ENCODE data around the gene SCGB1C1. TPM values are rescaled to one million over a fixed set of nuclear protein-coding genes. Genes with fewer than 3 reads are reported as not detected.

Gene SCGB1C1
- total and polyA plus RNA-seq, 4 donors, result not detected

- H3K4me1 ChIP-seq (ENCODE audit: control insufficient read depth in 5 of 5, insufficient read depth in 5 of 5, low read length in 5 of 5), result peaks cover 0 to 18% (median 10%) of the 10 kb centered on the region in 5 donors
- no peak overlapping the region for H3K4me3 ChIP-seq
- 88% methylated on average over 4 of the region's 4 CpGs for WGBS, 2 donors
- no peak overlapping the region for H3K9ac ChIP-seq (ENCODE audit: insufficient read depth in 1 of 2, low read length in 2 of 2)
- H3K36me3 ChIP-seq (ENCODE audit: control insufficient read depth in 4 of 4, insufficient read depth in 4 of 4, low read length in 4 of 4), result peaks cover 11 to 52% (median 47%) of the 10 kb centered on the region in 4 donors
- ATAC-seq (ENCODE audit: insufficient read depth, low FRiP score) (no peak), DNase-seq (no peak)
- no peak overlapping the region for H3K27ac ChIP-seq (ENCODE audit: low read depth in 1 of 2, low read length in 1 of 2)
- no peaks in the 10 kb centered on the region for H3K27me3 ChIP-seq (ENCODE audit: control insufficient read depth in 3 of 3, insufficient read depth in 3 of 3, low read length in 2 of 3)
- no peaks in the 10 kb centered on the region for H3K9me3 ChIP-seq (ENCODE audit: control insufficient read depth in 4 of 4, insufficient read depth in 3 of 4, low read length in 3 of 4)
- TF ChIP-seq, protein P1, sequence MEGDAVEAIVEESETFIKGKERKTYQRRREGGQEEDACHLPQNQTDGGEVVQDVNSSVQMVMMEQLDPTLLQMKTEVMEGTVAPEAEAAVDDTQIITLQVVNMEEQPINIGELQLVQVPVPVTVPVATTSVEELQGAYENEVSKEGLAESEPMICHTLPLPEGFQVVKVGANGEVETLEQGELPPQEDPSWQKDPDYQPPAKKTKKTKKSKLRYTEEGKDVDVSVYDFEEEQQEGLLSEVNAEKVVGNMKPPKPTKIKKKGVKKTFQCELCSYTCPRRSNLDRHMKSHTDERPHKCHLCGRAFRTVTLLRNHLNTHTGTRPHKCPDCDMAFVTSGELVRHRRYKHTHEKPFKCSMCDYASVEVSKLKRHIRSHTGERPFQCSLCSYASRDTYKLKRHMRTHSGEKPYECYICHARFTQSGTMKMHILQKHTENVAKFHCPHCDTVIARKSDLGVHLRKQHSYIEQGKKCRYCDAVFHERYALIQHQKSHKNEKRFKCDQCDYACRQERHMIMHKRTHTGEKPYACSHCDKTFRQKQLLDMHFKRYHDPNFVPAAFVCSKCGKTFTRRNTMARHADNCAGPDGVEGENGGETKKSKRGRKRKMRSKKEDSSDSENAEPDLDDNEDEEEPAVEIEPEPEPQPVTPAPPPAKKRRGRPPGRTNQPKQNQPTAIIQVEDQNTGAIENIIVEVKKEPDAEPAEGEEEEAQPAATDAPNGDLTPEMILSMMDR (IDR thresholded peaks at IDR 0.05; ENCODE audit: control extremely low read depth, extremely low read depth), result no peak
These were observed 20.2 kb downstream of the SCGB1C1 start for GRCh38 chr11:213111-213510.

DNA sequence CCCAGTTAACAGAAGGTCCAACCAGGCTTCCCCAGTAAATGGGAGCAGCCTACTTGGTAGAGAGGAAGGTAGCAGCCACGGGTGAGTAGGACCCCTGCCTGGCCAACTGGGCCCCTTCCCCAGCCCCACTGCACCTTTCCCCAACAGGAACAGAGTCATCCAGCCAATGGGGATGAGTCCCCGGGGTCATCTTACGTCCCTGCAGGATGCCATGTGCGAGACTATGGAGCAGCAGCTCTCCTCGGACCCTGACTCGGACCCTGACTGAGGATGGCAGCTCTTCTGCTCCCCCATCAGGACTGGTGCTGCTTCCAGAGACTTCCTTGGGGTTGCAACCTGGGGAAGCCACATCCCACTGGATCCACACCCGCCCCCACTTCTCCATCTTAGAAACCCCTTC is 21.2 kb downstream of the SCGB1C1 start:
- H3K27me3 ChIP-seq (ENCODE audit: control insufficient read depth in 3 of 3, insufficient read depth in 3 of 3, low read length in 2 of 3), result no peaks in the 10 kb centered on the region
- no peak for DNase-seq

GRCh38 chr11:215581-216037 is 22.7 kb downstream of the SCGB1C1 start:
- ATAC-seq (ENCODE audit: insufficient read depth, low FRiP score) (no peak), DNase-seq (no peak)
- H3K27me3 ChIP-seq (ENCODE audit: control insufficient read depth in 3 of 3, insufficient read depth in 3 of 3, low read length in 2 of 3), result no peaks in the 10 kb centered on the region
- TF ChIP-seq, protein P1 (IDR thresholded peaks at IDR 0.05; ENCODE audit: control extremely low read depth, extremely low read depth), result no peak
- H3K36me3 ChIP-seq (ENCODE audit: control insufficient read depth in 4 of 4, insufficient read depth in 4 of 4, low read length in 4 of 4), result peaks cover 11 to 56% (median 40%) of the 10 kb centered on the region in 4 donors
- no peak overlapping the region for H3K27ac ChIP-seq (ENCODE audit: low read depth in 1 of 2, low read length in 1 of 2)
- H3K4me1 ChIP-seq (ENCODE audit: control insufficient read depth in 5 of 5, insufficient read depth in 5 of 5, low read length in 5 of 5), result peaks cover 0 to 3% (median 0%) of the 10 kb centered on the region in 5 donors
- H3K9me3 ChIP-seq (ENCODE audit: control insufficient read depth in 4 of 4, insufficient read depth in 3 of 4, low read length in 3 of 4), result no peaks in the 10 kb centered on the region
- 68 to 83% methylated on average over 4 of the region's 4 CpGs for WGBS, 2 donors
- no peak overlapping the region for H3K4me3 ChIP-seq
- H3K9ac ChIP-seq (ENCODE audit: insufficient read depth in 1 of 2, low read length in 2 of 2), result no peak overlapping the region

More for the DNA sequence above, 21.2 kb downstream of the SCGB1C1 start:
- H3K9me3 ChIP-seq (ENCODE audit: control insufficient read depth in 4 of 4, insufficient read depth in 3 of 4, low read length in 3 of 4), result no peaks in the 10 kb centered on the region
- no peak for ATAC-seq (ENCODE audit: insufficient read depth, low FRiP score)
- H3K27ac ChIP-seq (ENCODE audit: low read depth in 1 of 2, low read length in 1 of 2), result no peak overlapping the region
- H3K4me1 ChIP-seq (ENCODE audit: control insufficient read depth in 5 of 5, insufficient read depth in 5 of 5, low read length in 5 of 5), result peaks cover 0 to 16% (median 10%) of the 10 kb centered on the region in 5 donors
- WGBS, 2 donors, result 90 to 91% methylated on average over 7 of the region's 7 CpGs
- no peak overlapping the region for H3K4me3 ChIP-seq
- TF ChIP-seq, protein P1 (IDR thresholded peaks at IDR 0.05; ENCODE audit: control extremely low read depth, extremely low read depth), result no peak
- peaks cover 11 to 57% (median 50%) of the 10 kb centered on the region in 4 donors for H3K36me3 ChIP-seq (ENCODE audit: control insufficient read depth in 4 of 4, insufficient read depth in 4 of 4, low read length in 4 of 4)
- H3K9ac ChIP-seq (ENCODE audit: insufficient read depth in 1 of 2, low read length in 2 of 2), result no peak overlapping the region
